K562 (cell line): Measurements from ENCODE around the gene FILIP1L. TPM values are rescaled to one million over a fixed set of nuclear protein-coding genes. Genes with fewer than 3 reads are reported as not detected.

Experiments
- ATAC-seq: fragments of 200-7000 bp; cut with Tn5 transposase; 3 replicates; pipeline ENCODE4 v1.9.1; 2020; ENCODE audit warnings: moderate library complexity
- BruUV-seq: library from RNA; stranded (reverse); fragments of 400-500 nt; replicated peaks from 2 replicates; lab custom pipeline; 2021; lab: Mats Ljungman, UMichigan
- CTCF ChIA-PET: fragments of 300-600 bp; formaldehyde crosslinking; extraction: SDS; loops from one replicate; lab custom pipeline; 2021; ENCODE audit warnings: low intra/inter-chr PET ratio; lab: Yijun Ruan, JAX
- POLR2A ChIA-PET: fragments of 300-600, 350-650 bp; sonication (Branson Sonifier 250); formaldehyde crosslinking; extraction: SDS; loops from one replicate; lab custom pipeline; 2021; ENCODE audit warnings: antibody characterized with exemption, inconsistent platforms; lab: Yijun Ruan, JAX
- DNase-seq, 4 experiments: peaks; one replicate each; pipeline versions ENCODE4 v3.0.0 to v3.0.0-alpha.2; 2011 to 2018; ENCODE audit warnings: low spot score in 3 of 4, mixed read lengths in 3 of 4; ENCODE audit errors: extremely low read depth in 1 of 4
- FAIRE-seq: peaks from 2 replicates; lab custom pipeline; 2011; peaks lifted over from hg19 to GRCh38; lab: Jason Lieb, UNC
- H2AFZ ChIP-seq: 2 replicates; pipeline ENCODE4 v1.6.0; 2011; ENCODE audit warnings: low read depth, low read length, control low read depth, inconsistent platforms
- H3K27ac ChIP-seq: fragments of 200-600 bp; 3 replicates; pipeline ENCODE4 v1.8.0; 2011; ENCODE audit warnings: low read depth, mild to moderate bottlenecking, control low read depth, inconsistent platforms, low read length, moderate library complexity, mixed read lengths; ENCODE audit errors: extremely low read depth
- H3K27me3 ChIP-seq, 2 experiments: fragments of 300-600 bp in 1 of 2; 2 replicates in 1 of 2; 3 replicates in 1 of 2; pipeline versions ENCODE4 v1.6.0 to v1.8.0; 2011; ENCODE audit warnings: inconsistent platforms in 2 of 2, low read length in 2 of 2, mild to moderate bottlenecking in 1 of 2, mixed read lengths in 1 of 2, moderate library complexity in 1 of 2; ENCODE audit not compliant: control insufficient read depth in 2 of 2, insufficient read depth in 2 of 2
- H3K36me3 ChIP-seq: fragments of 300-600 bp; 3 replicates; pipeline ENCODE4 v1.8.0; 2011; ENCODE audit warnings: mild to moderate bottlenecking, low read length, inconsistent platforms; ENCODE audit not compliant: control insufficient read depth, insufficient read depth
- H3K4me1 ChIP-seq, 2 experiments: fragments of 200-600 bp in 1 of 2; replicated peaks in 1 of 2; 2 replicates in 1 of 2; 3 replicates in 1 of 2; pipeline versions ENCODE4 v1.5.1 to v1.8.0; 2011; ENCODE audit warnings: inconsistent platforms in 2 of 2, low read length in 2 of 2, mild to moderate bottlenecking in 1 of 2, mixed read lengths in 1 of 2, moderate library complexity in 1 of 2; ENCODE audit not compliant: control insufficient read depth in 2 of 2, insufficient read depth in 2 of 2
- H3K4me2 ChIP-seq: 2 replicates; pipeline ENCODE4 v1.6.1; 2011; ENCODE audit warnings: low read length, control low read depth, inconsistent platforms, mixed read lengths; ENCODE audit not compliant: insufficient read depth
- H3K4me3 ChIP-seq: fragments of 200-600 bp; sonication (generic), shearing (Covaris generic); 2 replicates; pipeline ENCODE4 v1.5.1; 2016; ENCODE audit warnings: control low read depth, inconsistent platforms
- H3K79me2 ChIP-seq: fragments of 200-600 bp; 3 replicates; pipeline ENCODE4 v1.8.0; 2011; ENCODE audit warnings: low read length, inconsistent platforms; ENCODE audit not compliant: control insufficient read depth, insufficient read depth
- H3K9ac ChIP-seq, 2 experiments: 2 replicates each; pipeline versions ENCODE4 v1.6.0 to v1.6.1; 2011; ENCODE audit warnings: low read depth in 2 of 2, low read length in 2 of 2, control low read depth in 1 of 2, inconsistent platforms in 1 of 2, mild to moderate bottlenecking in 1 of 2, mixed read lengths in 1 of 2; ENCODE audit not compliant: insufficient read depth in 1 of 2
- H3K9me1 ChIP-seq: one replicate; pipeline ENCODE4 v1.6.0; 2011; ENCODE audit warnings: inconsistent platforms, mild to moderate bottlenecking, low read length, moderate library complexity; ENCODE audit not compliant: control insufficient read depth, insufficient read depth
- H3K9me3 ChIP-seq: replicated peaks from 2 replicates; pipeline ENCODE4 v1.5.1; 2011; ENCODE audit warnings: low read depth, low read length, inconsistent platforms; ENCODE audit not compliant: control insufficient read depth, insufficient read depth
- H4K20me1 ChIP-seq: replicated peaks from 2 replicates; pipeline ENCODE4 v1.6.1; 2011; ENCODE audit warnings: low read length, inconsistent platforms, mixed read lengths; ENCODE audit not compliant: control insufficient read depth, insufficient read depth
- CBX3 ChIP-seq, 2 experiments: IDR thresholded peaks; 1 replicate in 1 of 2; 2 replicates in 1 of 2; pipeline ENCODE4 v1.6.1; 2012; ENCODE audit warnings: inconsistent platforms in 2 of 2, low read length in 2 of 2, borderline replicate concordance in 1 of 2, control low read depth in 1 of 2
- KLF16 ChIP-seq: IDR thresholded peaks from 2 replicates; pipeline ENCODE4 v1.6.1; 2016; ENCODE audit warnings: antibody characterized with exemption
- RBM25 ChIP-seq: fragments of 200-400 bp; formaldehyde crosslinking; IDR thresholded peaks from 2 replicates; pipeline ENCODE4 v1.6.1; 2018; ENCODE audit warnings: low read length, low read depth, moderate library complexity; ENCODE audit not compliant: severe bottlenecking
- SP1 ChIP-seq: sonication (generic); formaldehyde crosslinking; IDR thresholded peaks from 2 replicates; pipeline ENCODE4 v1.8.1; 2022; ENCODE audit warnings: mild to moderate bottlenecking, missing genetic modification reagents
- TRIM28 ChIP-seq: fragments of 450-650 bp; IDR thresholded peaks from 2 replicates; pipeline ENCODE4 v1.6.1; 2017
- ZFP36 ChIP-seq: fragments of 150-350 bp; IDR thresholded peaks from 2 replicates; pipeline ENCODE4 v1.6.1; 2018; ENCODE audit warnings: low read length, low read depth; ENCODE audit not compliant: partially characterized antibody
- WGBS: fragments of 100-300 bp; shearing (Covaris generic); methylation state at CpG from one replicate; pipeline ENCODE4 v1.1.6; 2016; ENCODE audit warnings: low coverage, mixed read lengths; ENCODE audit not compliant: insufficient coverage; ENCODE audit errors: missing lambda C conversion rate; 5-methylcytosine and 5-hydroxymethylcytosine counted together
- in situ Hi-C: fragments of 300-500 bp; cut with MboI; formaldehyde crosslinking; loops from 4 replicates; pipeline ENCODE4 v1.15.0; 2018; ENCODE audit warnings: inconsistent platforms, mixed read lengths
- intact Hi-C: fragments of 100-400 bp; cut with micrococcal nuclease; formaldehyde crosslinking; loops from 2 replicates; pipeline ENCODE4 v1.14.2; 2022
- polyA plus RNA-seq, 8 experiments: library from polyadenylated mRNA; depleted of rRNA in 4 of 8; stranded (reverse) in 5 of 8; unstranded in 3 of 8; fragments of >200 nt; fragmentation: Nextera tagmentation in 2 of 8; fragmentation: Illumina TruSeq in 1 of 8; extraction: Ambion mirVana in 2 of 8; extraction: Trizol in 1 of 8; gene quantifications; 2 replicates each; pipeline versions ENCODE4 v1.2.1 to v1.2.3, GENCODE V29; 2011 to 2014; ENCODE audit warnings: inconsistent platforms in 1 of 8, missing spikeins in 1 of 8
- total RNA-seq, 7 experiments: library from RNA; depleted of rRNA in 6 of 7; stranded (reverse); fragments of >200 nt in 6 of 7; fragmentation: Illumina TruSeq in 2 of 7; extraction: Trizol in 2 of 7; gene quantifications; 2 replicates each; pipeline versions ENCODE4 v1.2.1 to v1.2.3, GENCODE V29; 2011 to 2021; ENCODE audit warnings: low replicate concordance in 1 of 7
- TF ChIP-seq, protein P1 (sequence below): fragments of 150-350 bp; conservative IDR thresholded peaks from 2 replicates; pipeline ENCODE4 v1.6.1; 2014; ENCODE audit warnings: low read length
- TF ChIP-seq, protein P2 (sequence below): fragments of 450-650 bp; IDR thresholded peaks from 2 replicates; pipeline ENCODE4 v1.6.1; 2016; ENCODE audit warnings: low read depth, mild to moderate bottlenecking, moderate library complexity

The FILIP1L gene
- total and polyA plus RNA-seq, 9 of the 15 experiments (the other 6 are each of a cell fraction or from before 2014, with no cell fraction given) = 0.50 to 2.1 (median 1.1) TPM

- no peaks in the 10 kb centered on the region for H3K27me3 ChIP-seq
- H3K4me2 ChIP-seq = no peak overlapping the region
- in situ Hi-C loops = no loop called here
- BruUV-seq = no TSS peak
- H3K4me1 ChIP-seq = peaks cover 0 to 8% of the 10 kb centered on the region in 2 experiments; a peak in 2 of 5 replicates
- WGBS = 86% methylated on average over 1 of the region's 1 CpG
- FAIRE-seq (no peak), ATAC-seq (no peak), DNase-seq (no peak)
- no peak overlapping the region for H3K9ac ChIP-seq
- no peak overlapping the region for H3K4me3 ChIP-seq
- ChIA-PET POLR2A (interaction anchor here (0.9 kb wide), 1 partner anchor 15 kb away, joined by 3 read pairs; no protein-coding TSS in a partner anchor), CTCF (no interaction called here)
- H3K36me3 ChIP-seq = peaks cover 6% of the 10 kb centered on the region; the same call in 1 of the 3 replicates
- H4K20me1 ChIP-seq = no peaks in the 10 kb centered on the region
- no peaks in the 10 kb centered on the region for H3K9me3 ChIP-seq
- H3K9me1 ChIP-seq = no peaks in the 10 kb centered on the region
- H2AFZ ChIP-seq = no peak overlapping the region
- peaks cover 12% of the 10 kb centered on the region; the same call in 2 of the 3 replicates for H3K79me2 ChIP-seq
- no peak overlapping the region for H3K27ac ChIP-seq
- TF ChIP-seq, protein P1, sequence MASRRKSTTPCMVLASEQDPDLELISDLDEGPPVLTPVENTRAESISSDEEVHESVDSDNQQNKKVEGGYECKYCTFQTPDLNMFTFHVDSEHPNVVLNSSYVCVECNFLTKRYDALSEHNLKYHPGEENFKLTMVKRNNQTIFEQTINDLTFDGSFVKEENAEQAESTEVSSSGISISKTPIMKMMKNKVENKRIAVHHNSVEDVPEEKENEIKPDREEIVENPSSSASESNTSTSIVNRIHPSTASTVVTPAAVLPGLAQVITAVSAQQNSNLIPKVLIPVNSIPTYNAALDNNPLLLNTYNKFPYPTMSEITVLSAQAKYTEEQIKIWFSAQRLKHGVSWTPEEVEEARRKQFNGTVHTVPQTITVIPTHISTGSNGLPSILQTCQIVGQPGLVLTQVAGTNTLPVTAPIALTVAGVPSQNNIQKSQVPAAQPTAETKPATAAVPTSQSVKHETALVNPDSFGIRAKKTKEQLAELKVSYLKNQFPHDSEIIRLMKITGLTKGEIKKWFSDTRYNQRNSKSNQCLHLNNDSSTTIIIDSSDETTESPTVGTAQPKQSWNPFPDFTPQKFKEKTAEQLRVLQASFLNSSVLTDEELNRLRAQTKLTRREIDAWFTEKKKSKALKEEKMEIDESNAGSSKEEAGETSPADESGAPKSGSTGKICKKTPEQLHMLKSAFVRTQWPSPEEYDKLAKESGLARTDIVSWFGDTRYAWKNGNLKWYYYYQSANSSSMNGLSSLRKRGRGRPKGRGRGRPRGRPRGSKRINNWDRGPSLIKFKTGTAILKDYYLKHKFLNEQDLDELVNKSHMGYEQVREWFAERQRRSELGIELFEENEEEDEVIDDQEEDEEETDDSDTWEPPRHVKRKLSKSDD = no peak
- TF ChIP-seq, protein P2, sequence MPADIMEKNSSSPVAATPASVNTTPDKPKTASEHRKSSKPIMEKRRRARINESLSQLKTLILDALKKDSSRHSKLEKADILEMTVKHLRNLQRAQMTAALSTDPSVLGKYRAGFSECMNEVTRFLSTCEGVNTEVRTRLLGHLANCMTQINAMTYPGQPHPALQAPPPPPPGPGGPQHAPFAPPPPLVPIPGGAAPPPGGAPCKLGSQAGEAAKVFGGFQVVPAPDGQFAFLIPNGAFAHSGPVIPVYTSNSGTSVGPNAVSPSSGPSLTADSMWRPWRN = no peak
- TF ChIP-seq CBX3 (IDR thresholded peaks at IDR 0.05; ENCODE audit: borderline replicate concordance in 1 of 2, low read length in 2 of 2) (no peak), TRIM28 (no peak), KLF16 (no peak), RBM25 (peak; percentile 61), ZFP36 (peak; percentile 32), SP1 (CRISPR knock-in tag) (no peak)
- TF ChIP-seq, all 486 proteins: peak for 2
- intact Hi-C loops = no loop called here
Measured at GRCh38 chr3:99883693-99884092, 230.6 kb downstream of the FILIP1L start.
